Femur (tissue), 1 donor: Measurements from ENCODE around the gene TDG.

Experiments
- DNase-seq: peaks from one replicate; pipeline ENCODE4 v3.0.0-alpha.2; 2017

Gene TDG

DNA sequence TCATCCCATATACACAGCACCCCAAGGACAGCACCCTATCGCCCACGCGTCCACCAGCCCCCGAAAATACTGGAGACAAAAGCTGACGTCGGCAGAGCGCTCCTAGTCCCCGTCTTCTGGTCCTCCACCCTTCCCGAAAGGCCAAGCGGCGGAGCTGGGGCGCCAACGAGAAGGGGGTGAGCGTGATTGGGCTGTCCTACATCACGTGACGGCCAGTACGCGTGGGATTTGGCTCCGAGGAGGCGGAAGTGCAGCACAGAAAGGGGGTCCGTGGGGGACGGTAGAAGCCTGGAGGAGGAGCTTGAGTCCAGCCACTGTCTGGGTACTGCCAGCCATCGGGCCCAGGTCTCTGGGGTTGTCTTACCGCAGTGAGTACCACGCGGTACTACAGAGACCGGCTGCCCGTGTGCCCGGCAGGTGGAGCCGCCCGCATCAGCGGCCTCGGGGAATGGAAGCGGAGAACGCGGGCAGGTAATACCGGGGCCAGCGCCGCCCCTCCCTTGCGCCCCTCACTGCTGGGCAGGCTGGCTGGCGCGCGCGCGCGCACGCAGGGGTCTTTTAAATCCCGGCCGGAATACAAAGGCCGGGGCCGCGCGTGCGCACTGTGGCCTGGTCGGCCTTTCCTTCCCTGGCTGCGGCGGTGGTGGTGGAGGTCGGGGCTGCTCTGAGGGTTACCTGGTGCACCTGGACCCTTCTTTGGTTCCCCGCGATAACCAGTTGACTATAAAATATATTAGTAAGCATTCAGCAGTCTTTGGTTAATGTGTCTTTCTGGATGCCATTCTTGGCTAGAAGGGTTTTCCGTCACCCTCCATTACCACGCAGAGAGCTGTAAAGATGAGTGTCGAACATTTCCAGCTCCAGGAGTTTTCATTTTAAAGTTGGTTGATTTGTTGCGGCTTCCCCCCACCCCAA is at the start of gene TDG:
TSS of gene TDG (plus strand) at position 283 of the 915 bp plus-strand sequence. CDS start at position 449, 166 bp downstream.
- DNase-seq, result peak; percentile 99

DNA sequence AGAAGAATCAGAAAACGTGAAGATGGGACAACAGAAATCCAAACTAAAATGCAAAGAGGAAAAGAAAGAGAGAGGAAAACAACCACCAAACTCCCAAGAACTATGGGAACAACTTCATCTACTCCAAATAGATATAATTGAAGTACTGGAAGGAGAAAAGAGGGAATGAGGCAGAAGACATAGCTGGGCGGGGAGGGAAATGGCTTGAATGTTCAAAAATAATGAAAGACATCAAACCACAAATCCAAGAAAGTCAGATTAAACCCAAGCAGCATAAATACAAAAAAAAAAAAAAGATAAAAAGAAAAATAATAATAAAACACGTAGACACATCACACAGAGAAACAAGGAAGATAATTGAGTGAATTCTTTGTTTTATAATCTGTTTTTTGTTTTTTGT is 47.8 kb upstream of the TDG start:
- no peak for DNase-seq

DNA sequence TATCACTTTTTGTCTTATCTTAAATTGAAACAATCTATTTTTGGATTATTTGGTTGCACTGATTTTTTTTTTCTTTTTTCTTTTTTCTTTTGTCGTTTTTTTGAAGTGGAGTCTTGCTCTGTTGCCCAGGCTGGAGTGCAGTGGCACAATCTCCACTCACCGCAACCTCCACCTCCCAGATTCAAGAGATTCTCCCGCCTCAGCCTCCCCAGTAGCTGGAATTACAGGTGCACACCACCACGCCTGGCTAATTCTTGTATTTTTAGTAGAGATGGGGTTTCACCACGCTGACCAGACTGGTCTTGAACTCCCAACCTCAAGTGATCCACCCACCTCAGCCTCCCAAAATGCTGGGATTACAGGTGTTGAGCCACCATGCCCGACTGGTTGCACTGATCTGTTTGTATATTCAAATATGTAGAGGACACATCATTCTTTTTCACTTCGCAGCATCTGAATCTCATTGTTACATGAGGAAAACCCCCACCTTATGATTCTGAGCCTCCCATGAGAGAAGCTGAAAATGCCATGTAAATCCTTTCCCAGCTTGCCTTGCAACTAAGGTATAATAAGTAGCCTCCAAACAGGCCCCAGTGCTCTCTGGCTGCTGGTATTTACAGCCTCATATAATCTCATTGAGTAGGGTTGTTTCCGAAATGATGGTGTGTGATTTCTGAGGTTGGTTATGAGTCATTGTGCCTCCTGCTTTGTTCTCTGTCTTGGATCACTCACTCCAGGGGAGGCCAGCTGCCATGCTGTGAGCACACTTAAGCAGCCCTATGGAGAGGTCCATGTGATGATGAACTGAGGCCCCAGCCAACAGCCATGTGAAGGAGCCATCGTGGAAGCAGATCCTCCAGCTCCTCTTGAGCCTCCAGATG is 40.7 kb upstream of the TDG start:
- no peak for DNase-seq

DNA sequence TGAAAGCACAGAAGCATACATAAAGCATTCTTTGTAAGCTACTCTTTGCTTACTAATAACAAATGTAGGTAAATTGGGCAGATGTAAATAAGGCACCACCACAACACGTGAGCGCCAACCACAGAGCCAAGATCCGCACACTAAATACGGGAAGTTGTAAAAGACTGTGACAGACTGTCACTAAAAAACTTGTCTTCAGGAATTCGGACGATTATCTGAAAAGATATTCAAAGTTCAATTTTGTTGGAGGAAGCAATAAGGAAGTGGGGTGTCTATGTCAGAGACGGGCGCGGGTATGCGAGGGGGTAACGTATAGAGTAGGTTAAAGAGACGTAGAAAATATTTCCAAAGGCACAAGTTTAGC is 37.0 kb upstream of the TDG start:
- peak; percentile 44 for DNase-seq

DNA sequence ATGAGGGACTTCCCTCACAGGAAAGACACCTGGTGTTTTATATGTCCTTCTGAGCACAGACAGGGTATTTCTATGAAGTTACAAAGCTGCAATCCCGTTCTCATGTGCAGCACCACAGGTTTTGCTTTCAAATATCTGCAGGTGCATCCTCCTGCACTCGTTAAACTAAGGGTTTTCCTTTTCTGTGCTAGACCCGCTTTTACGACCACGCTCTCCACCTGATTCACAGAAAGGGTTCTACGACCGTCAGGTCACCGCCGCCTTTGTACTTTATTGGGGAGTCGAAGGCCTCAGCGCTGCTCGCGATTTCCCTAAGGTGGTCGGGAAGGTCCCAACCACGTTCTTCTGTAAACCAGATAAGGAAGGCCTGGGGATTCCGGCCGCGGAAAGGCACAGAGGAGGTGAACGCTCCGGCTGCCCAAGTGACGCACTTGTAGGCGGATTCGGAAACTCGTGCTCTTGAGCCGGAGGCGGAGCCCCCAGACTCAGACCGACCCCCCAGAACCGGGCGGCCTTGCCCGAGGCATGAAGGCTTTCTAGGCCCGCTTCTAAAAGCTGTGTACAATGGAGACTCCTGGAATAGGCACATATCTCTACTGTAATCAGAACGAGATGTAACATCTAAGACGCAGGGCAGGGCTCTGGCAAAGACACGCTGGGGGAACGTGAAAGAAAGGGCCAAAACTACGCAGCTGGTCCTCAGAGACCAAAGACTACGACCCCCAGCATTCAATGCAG is 36.5 kb upstream of the TDG start:
- peak; percentile 93 for DNase-seq

DNA sequence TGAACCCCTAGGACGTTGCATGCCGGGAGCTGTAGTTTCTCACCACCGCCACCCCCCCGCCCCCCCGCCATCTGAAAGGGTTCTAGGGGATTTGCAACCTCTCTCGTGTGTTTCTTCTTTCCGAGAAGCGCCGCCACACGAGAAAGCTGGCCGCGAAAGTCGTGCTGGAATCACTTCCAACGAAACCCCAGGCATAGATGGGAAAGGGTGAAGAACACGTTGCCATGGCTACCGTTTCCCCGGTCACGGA is 36.0 kb upstream of the TDG start:
- no peak for DNase-seq

DNA sequence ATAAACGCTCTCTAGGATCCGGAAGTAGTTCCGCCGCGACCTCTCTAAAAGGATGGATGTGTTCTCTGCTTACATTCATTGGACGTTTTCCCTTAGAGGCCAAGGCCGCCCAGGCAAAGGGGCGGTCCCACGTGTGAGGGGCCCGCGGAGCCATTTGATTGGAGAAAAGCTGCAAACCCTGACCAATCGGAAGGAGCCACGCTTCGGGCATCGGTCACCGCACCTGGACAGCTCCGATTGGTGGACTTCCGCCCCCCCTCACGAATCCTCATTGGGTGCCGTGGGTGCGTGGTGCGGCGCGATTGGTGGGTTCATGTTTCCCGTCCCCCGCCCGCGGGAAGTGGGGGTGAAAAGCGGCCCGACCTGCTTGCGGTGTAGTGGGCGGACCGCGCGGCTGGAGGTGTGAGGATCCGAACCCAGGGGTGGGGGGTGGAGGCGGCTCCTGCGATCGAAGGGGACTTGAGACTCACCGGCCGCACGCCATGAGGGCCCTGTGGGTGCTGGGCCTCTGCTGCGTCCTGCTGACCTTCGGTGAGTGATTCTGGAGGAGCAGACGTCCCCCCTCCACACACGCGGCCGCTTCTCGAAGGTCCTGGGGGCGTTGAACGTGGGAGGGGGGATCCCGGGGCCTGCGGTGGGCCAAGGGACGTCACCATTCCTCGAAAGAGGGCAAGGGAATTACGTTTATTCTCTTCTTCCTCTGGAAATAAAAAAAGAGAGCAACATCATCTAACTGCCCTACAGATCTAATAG is 35.5 kb upstream of the TDG start, which contains the start of gene HSP90B1:
TSS of gene HSP90B1 (plus strand) at position 377 of the 753 bp plus-strand sequence. CDS start at position 483, 106 bp downstream.
- DNase-seq, result peak; percentile 100

DNA sequence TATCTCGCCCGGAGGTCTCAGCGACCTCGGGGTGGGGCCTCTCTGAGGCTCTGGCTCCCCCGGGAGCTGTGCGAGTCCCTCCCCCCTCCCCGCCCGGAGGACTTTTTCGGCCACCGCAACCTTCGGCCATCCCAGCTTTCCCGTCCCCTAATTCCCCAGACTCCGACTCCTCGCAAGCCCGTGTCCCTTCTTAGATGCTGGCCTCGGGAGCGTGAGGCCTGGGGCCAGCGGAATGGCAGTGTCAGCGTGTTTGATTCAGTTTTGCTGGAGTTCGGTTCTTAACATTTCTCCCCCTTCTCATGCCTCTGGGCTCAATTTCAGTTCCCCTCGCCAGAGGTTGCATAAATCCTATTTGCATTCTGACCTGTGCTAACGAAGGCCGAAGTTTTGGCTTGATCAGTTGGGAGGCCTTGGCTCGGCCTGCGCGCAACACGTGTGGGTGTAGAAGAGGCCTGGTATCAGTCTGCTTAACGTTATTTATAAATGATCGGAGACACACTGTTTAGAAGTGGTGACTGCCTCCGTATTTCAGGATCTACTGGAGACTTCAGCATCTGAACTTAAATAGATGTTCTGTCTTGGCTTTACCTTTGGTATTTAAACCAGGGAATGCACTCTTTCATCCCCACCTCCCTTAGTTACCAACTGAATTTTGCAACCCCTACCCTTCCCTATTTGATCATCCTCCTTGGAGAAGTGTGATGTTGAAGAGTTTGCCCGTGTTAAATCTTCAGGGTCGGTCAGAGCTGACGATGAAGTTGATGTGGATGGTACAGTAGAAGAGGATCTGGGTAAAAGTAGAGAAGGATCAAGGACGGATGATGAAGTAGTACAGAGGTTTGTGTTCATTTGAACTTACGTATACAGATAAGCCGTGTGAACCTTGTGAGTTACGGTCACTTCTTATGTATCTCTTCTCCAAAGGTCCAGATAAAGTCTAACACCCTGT is 34.6 kb upstream of the TDG start:
- DNase-seq, result peak; percentile 62

DNA sequence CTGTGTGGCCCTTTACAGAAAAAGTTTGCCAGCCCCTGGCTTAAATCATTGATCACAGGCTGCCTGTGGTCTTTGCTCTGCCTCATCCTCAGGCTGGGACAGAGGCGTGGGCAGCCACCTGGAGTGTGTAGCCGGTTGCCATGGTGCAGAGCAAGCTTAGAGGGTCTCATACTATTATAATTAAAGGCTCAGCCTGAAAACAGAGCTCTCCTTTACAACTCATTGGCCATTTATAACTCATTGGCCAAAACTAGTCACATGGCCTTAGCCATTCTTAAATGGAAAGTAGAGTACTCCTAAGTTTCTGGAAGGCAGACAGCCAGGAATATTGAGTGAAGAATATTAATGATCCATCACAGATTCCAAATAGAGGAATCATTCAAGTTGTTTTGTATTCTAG is 32.4 kb upstream of the TDG start:
- DNase-seq, result no peak

DNA sequence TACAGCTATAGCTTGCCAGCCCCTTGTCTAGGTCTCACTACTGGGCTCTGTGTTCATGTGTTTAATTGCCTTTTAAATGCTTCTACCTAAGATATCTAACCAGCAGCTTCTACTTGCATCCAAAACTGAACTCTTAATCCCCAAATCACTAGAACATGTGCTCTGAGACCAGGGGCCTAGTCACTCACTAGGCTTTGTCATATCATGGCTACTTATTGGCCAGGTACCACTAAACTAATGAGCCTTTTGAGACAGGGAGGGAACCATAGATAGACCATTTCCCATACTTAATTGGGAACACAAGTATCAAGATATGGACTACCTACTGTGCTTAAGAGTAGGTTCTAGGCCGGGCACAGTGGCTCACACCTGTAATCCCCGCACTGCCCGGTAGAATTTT is 29.0 kb upstream of the TDG start:
- DNase-seq, result no peak

DNA sequence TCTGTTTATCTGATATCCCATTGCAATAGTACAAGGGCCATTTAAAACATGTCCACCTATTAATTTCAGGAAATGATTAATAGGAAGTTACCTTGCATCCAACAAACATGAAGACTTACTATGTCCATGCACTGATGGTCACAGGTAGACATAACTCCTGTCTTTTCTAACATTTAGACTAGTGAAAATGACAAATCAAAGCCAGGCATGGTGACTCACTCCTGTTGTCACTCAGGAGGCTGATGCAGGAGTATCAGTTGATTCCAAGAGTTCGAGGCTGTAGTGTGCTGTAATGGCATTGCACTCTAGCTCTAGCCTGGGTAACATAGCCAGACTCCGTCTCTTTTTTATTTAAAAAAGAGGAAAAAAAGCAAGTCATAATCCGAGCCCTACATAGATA is 20.7 kb upstream of the TDG start:
- DNase-seq, result no peak

DNA sequence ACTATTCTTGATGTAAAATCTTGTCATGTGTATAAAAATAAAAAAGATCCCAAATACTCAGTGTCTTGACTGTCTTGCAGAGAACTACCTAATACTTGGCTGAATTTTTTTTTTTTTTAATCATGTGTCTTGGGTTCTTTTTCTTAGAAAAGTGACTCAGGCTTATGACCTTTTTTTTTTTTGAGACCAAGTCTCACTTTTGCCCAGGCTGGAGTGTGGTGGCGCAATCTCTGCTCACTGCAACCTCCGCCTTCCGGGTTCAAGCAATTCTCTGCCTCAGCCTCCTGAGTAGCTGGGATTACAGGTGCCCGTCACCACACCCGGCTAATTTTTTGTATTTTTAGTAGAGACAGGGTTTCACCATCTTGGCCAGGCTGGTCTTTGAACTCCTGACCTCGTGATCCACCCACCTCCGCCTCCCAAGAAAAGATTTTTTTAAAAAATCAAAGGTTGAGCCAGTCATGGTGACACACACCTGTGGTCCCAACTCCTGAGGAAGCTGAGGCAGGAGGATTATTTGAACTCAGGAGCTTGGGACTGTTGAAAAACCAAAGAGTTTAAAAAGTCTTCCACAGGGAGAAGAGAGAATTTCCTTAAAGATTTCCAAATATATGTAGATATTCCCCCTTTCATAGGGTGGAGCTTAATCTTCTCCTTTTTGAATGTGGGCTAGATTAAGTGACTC is 17.7 kb upstream of the TDG start:
- DNase-seq, result no peak

DNA sequence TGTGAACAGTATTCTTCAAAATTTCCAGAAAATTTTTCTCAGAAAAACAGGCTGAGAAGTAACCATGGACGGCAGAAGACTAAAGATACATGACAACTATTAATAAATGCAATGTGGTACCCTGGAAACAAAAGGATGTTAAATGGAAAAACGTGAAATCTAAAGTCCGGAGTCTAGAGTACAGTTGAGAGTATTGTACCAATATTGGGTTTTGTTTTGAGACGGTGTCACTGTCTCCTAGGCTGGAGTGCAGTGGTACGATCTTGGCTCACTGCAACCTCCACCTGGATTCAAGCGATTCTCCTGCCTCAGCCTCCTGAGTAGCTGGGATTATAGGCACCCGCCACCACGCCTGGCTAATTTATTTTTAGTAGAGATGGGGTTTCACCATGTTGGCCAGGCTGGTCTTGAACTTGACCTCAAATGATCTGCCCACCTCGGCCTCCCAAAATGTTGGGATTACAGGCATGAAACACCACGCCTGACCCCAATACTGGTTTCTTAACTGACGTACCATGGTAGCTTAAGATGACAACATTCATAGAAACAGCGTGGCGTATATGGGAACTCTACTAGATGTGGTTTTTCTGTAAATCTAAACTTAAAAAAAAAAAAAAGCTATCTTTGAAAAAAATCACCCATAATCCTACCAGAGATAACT is 16.8 kb upstream of the TDG start:
- DNase-seq, result no peak

DNA sequence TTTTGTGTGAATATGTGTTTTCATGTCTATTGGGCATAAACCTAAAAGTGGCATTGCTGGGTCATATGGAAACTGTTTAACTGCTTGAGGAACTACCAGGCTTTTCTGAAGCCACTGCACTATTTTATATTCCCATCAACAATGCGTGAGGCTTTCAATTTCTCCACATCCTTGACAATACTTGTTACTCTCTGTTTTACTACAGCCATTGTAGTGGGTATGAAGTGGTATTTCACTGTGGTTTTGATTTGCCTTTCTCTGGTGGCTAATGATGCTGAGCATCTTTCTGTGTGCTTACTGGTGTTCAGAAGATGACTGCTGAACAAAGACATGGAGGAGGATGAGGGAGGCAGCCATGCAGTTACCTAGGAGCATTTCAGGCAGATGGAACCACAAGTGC is 13.2 kb upstream of the TDG start:
- DNase-seq, result no peak

DNA sequence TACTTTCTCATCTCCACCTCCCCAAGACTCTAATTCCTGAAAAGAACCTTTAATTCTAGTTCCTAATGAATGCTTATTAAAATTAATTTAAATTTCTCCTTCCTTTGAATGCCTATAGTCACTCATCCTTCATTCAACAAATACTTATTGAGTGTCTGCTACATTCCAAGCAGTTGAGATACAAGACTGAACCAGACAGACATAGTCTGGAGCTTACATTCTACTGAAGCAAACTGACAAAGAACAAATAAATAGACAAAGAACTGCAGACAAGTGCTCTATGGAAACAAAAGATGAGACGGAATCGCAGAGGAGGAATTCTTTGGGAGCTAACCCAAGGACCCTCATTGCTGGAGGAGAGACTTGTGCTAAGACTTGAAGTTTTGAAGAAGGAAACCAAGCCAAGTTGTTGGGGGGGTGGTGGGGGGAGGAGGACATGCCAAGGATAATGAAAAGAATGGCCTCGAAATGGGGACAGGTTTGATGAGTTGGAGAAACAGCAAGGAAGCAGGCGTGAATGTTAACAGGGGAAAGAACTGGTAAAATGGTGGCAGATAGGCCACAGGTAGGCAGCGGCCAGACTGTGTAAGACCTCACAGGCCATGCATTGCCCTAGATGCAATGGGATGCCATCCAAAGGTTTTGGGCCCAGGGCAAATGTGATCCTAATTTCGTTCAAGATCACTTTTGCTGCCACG is 9.7 kb upstream of the TDG start:
- no peak for DNase-seq

DNA sequence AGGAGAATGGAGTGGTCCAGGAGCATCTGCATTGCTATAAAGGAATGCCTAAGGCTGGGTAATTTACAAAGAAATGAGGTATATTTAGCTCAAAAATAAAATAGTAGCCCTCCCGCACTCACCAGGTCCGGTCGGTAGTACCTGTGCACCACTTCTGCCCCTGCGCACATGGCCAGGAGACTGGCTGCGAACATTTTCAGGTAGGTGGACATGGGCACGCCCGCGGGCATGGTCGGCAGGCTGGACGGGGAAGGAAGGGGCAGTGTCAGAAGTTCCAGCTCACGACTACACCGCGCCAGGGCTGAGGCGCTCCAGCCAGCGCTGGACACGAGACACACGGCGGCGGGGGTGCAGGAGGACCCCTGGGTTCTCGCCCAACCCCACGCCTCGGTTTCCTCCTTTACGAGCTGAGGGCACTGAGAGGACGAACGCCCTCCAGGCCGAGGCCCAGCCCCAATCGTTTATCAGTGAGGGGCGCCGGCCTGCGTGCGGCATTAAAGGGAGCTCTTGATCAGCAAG is 9.1 kb upstream of the TDG start:
- DNase-seq, result no peak

DNA sequence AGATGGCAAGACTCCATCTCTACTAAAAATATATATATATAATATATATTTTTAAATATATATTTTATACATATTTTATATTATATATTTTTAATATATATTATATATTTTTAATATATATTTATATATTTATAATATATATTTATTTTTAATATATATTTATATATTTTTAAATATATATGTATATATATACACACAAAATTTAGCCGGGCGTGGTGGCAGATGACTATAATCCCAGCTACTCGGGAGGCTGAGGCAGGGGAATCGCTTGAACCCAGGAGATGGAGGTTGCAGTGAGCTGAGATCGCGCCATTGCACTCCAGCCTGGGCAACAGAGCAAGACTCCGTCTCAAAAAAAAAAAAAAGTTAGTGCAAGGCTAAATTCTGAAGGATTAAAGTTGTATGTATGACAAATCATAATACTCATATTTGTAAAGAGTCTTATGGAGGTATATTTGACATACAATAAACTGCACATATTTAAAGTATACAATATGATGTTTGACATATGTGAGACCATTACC is 7.7 kb upstream of the TDG start:
- no peak for DNase-seq

DNA sequence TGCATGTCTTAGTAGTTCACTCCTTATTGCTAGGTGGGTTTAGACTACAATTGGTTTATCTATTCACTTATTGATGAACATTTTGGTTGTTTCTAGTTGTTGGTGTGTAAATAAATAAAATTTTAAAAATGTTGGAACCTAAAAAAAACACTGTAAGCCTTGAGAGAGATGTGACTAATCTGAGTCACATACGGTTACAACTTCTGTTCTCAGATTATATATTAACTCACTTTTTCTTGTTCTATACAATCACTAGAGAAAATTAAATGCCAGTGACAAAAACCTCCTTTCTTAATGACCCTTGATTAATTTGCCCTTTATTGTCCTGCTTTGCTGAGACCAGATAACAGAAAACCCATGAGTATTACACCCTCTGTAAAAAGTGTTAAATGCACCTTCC is 7.1 kb upstream of the TDG start:
- no peak for DNase-seq

DNA sequence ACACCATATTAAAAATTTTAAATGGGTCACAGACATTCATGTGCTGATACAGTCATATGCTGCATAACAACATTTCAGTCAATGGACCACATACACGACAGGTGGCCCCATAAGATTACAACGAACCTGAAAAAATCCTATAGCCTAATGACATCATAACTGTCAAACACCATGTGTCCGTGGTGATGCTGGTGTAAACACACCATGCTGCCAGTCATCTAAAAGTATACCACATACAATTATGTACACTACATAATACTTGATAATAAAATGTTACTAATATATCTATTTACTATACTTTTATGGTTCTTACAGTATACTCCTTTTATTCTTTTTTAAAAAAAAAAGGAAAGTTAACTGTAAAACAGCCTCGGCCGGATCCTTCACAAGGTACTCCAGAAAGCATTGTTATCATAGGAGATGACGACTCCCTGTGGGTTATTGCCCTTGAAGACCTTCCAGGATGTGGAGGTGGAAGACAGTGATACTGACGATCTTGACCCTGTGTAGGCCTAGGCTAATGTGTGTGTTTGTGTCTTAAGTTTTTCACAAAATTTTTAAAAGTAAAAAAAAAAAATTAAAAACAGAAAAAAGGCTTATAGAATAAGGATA is 5.0 kb upstream of the TDG start:
- no peak for DNase-seq
